ENCODE data around the gene GRM1.

The GRM1 gene

GRCh38 chr6:146310628-146311027 is 281.8 kb downstream of the GRM1 start:
- Histone ChIP-seq H3K4me3 (ENCODE audit: low read depth, low read length, poor library complexity, severe bottlenecking) (no peak overlapping the region), H3F3A (ENCODE audit: insufficient read depth, low read length) (no peaks in the 10 kb centered on the region), H2AFZ (ENCODE audit: low read length) (no peak overlapping the region), H3K9ac (ENCODE audit: low read length) (no peak overlapping the region), H3K9me3 (ENCODE audit: low read length) (no peaks in the 10 kb centered on the region), H3K79me2 (ENCODE audit: insufficient read depth, low read length) (no peaks in the 10 kb centered on the region), H3K27me3 (ENCODE audit: insufficient read depth, low read length) (no peaks in the 10 kb centered on the region), H3K4me1 (ENCODE audit: insufficient read depth, low read length, severe bottlenecking) (no peaks in the 10 kb centered on the region), H3K27ac (ENCODE audit: low read depth, low read length, poor library complexity, severe bottlenecking) (no peak overlapping the region), H4K20me1 (ENCODE audit: insufficient read depth, low read length) (no peaks in the 10 kb centered on the region), H3K36me3 (ENCODE audit: insufficient read depth, low read length) (no peaks in the 10 kb centered on the region), H3K9me2 (ENCODE audit: low read depth, low read length) (no peaks in the 10 kb centered on the region), H3K4me2 (ENCODE audit: low read length) (no peak overlapping the region)
- no peak for TF ChIP-seq CTCF (IDR thresholded peaks at IDR 0.05; ENCODE audit: low read length)
- no peak for TF ChIP-seq EZH2 (IDR thresholded peaks at IDR 0.05; ENCODE audit: borderline replicate concordance, low read length)

GRCh38 chr6:146311079-146311478 is 282.2 kb downstream of the GRM1 start:
- Histone ChIP-seq H3K9ac (ENCODE audit: low read length) (no peak overlapping the region), H3K4me2 (ENCODE audit: low read length) (no peak overlapping the region), H3K4me3 (ENCODE audit: low read depth, low read length, poor library complexity, severe bottlenecking) (no peak overlapping the region), H3K36me3 (ENCODE audit: insufficient read depth, low read length) (no peaks in the 10 kb centered on the region), H3K27me3 (ENCODE audit: insufficient read depth, low read length) (no peaks in the 10 kb centered on the region), H2AFZ (ENCODE audit: low read length) (no peak overlapping the region), H3K9me2 (ENCODE audit: low read depth, low read length) (no peaks in the 10 kb centered on the region), H3K4me1 (ENCODE audit: insufficient read depth, low read length, severe bottlenecking) (no peaks in the 10 kb centered on the region), H3F3A (ENCODE audit: insufficient read depth, low read length) (no peaks in the 10 kb centered on the region), H3K27ac (ENCODE audit: low read depth, low read length, poor library complexity, severe bottlenecking) (no peak overlapping the region), H4K20me1 (ENCODE audit: insufficient read depth, low read length) (no peaks in the 10 kb centered on the region), H3K79me2 (ENCODE audit: insufficient read depth, low read length) (no peaks in the 10 kb centered on the region), H3K9me3 (ENCODE audit: low read length) (no peaks in the 10 kb centered on the region)
- no peak for TF ChIP-seq EZH2 (IDR thresholded peaks at IDR 0.05; ENCODE audit: borderline replicate concordance, low read length)
- no peak for TF ChIP-seq CTCF (IDR thresholded peaks at IDR 0.05; ENCODE audit: low read length)

- Histone ChIP-seq H3K9me2 (ENCODE audit: low read depth, low read length) (no peaks in the 10 kb centered on the region), H3K79me2 (ENCODE audit: insufficient read depth, low read length) (no peaks in the 10 kb centered on the region), H3K36me3 (ENCODE audit: insufficient read depth, low read length) (no peaks in the 10 kb centered on the region)
Observed at GRCh38 chr6:146312608-146313007, 283.7 kb downstream of the GRM1 start.

More at GRCh38 chr6:146312608-146313007, 283.7 kb downstream of the GRM1 start:
- no peak overlapping the region for H3K9ac ChIP-seq (ENCODE audit: low read length)
- no peaks in the 10 kb centered on the region for H4K20me1 ChIP-seq (ENCODE audit: insufficient read depth, low read length)
- no peaks in the 10 kb centered on the region for H3K9me3 ChIP-seq (ENCODE audit: low read length)
- TF ChIP-seq CTCF (IDR thresholded peaks at IDR 0.05; ENCODE audit: low read length) (no peak), EZH2 (IDR thresholded peaks at IDR 0.05; ENCODE audit: borderline replicate concordance, low read length) (no peak)
- no peaks in the 10 kb centered on the region for H3F3A ChIP-seq (ENCODE audit: insufficient read depth, low read length)
- no peaks in the 10 kb centered on the region for H3K4me1 ChIP-seq (ENCODE audit: insufficient read depth, low read length, severe bottlenecking)
- no peak overlapping the region for H3K4me2 ChIP-seq (ENCODE audit: low read length)
- no peak overlapping the region for H3K27ac ChIP-seq (ENCODE audit: low read depth, low read length, poor library complexity, severe bottlenecking)
- H2AFZ ChIP-seq (ENCODE audit: low read length): no peak overlapping the region
- no peaks in the 10 kb centered on the region for H3K27me3 ChIP-seq (ENCODE audit: insufficient read depth, low read length)
- no peak overlapping the region for H3K4me3 ChIP-seq (ENCODE audit: low read depth, low read length, poor library complexity, severe bottlenecking)
